Renal cortex interstitium (tissue), 11 donors: ENCODE measurements around the gene LILRA6. TPM values are rescaled to one million over a fixed set of nuclear protein-coding genes. Genes with fewer than 3 reads are reported as not detected.
"Not testable (repeated sequence)": the region's sequence is repeated elsewhere in the genome, so short reads cannot be mapped to it uniquely, and the experiment has no call there.

ENCODE experiments used
- DNase-seq, 11 donors: peaks; one replicate each; pipeline ENCODE4 v3.0.0-alpha.2; 2013; ENCODE audit warnings: low read depth in 9 of 11, low spot score in 4 of 11; ENCODE audit errors: extremely low read depth in 1 of 11
- polyA plus RNA-seq, 3 donors: library from polyadenylated mRNA; unstranded; fragments of 120-200 nt; gene quantifications; one replicate each; pipeline ENCODE4 v1.2.1, GENCODE V29; 2013; ENCODE audit not compliant: insufficient read length in 3 of 3

Gene LILRA6
- polyA plus RNA-seq, 3 donors: 0.44 to 0.85 (median 0.47) TPM

GRCh38 chr19:54271587-54271986 lies 29.0 kb upstream of the LILRA6 start:
- DNase-seq: not testable (repeated sequence)

GRCh38 chr19:54271106-54271505 lies 28.5 kb upstream of the LILRA6 start:
- DNase-seq: no peak

GRCh38 chr19:54268936-54269335 lies 26.3 kb upstream of the LILRA6 start:
- DNase-seq: no peak

GRCh38 chr19:54266133-54266532 lies 23.5 kb upstream of the LILRA6 start:
- DNase-seq: peak; percentile 68 to 88 (median 81)

GRCh38 chr19:54262470-54262869 lies 19.9 kb upstream of the LILRA6 start:
- no peak for DNase-seq

- no peak for DNase-seq
These were observed 19.5 kb upstream of the LILRA6 start for GRCh38 chr19:54262066-54262465.

- no peak for DNase-seq
These were observed 14.5 kb upstream of the LILRA6 start, which contains the start of gene LILRB5 for GRCh38 chr19:54257116-54257480. Gene LILRB5 (minus strand): TSS chr19:54257273. CDS start chr19:54257193, 80 bp downstream.

- DNase-seq: no peak
These were observed 13.9 kb upstream of the LILRA6 start for GRCh38 chr19:54256250-54257115.

GRCh38 chr19:54255105-54255775 lies 12.7 kb upstream of the LILRA6 start:
- DNase-seq: no peak

- DNase-seq: no peak
These were observed 11.8 kb upstream of the LILRA6 start for GRCh38 chr19:54254195-54254906.

GRCh38 chr19:54253331-54254194 lies 11.0 kb upstream of the LILRA6 start:
- DNase-seq: no peak

GRCh38 chr19:54252845-54253244 lies 10.3 kb upstream of the LILRA6 start:
- DNase-seq: no peak

- DNase-seq: no peak
These were observed 9.7 kb upstream of the LILRA6 start for GRCh38 chr19:54252243-54252642.

- DNase-seq: no peak
These were observed 5.5 kb upstream of the LILRA6 start for GRCh38 chr19:54248016-54248601.

GRCh38 chr19:54247106-54247930 lies 4.7 kb upstream of the LILRA6 start:
- no peak for DNase-seq

- no peak for DNase-seq
These were observed 3.3 kb upstream of the LILRA6 start for GRCh38 chr19:54245936-54246335.

- DNase-seq: not testable (repeated sequence)
These were observed 1.2 kb upstream of the LILRA6 start for GRCh38 chr19:54243809-54244208.

- DNase-seq: not testable (repeated sequence)
These were observed 356 bp downstream of the LILRA6 start for GRCh38 chr19:54242234-54242633.
